ENCODE measurements around the gene CACNA2D4. TPM values are rescaled to one million over a fixed set of nuclear protein-coding genes. Genes with fewer than 3 reads are reported as not detected.

The CACNA2D4 gene
- total RNA-seq, 6 experiments from 2014 or later: 0.07 to 0.26 (median 0.23) TPM; not detected in 2

GRCh38 chr12:1935242-1935641 is 16.8 kb upstream of the CACNA2D4 start:
- no peak overlapping the region for H3K4me3 Mint-ChIP-seq
- H3K9me3 Mint-ChIP-seq: no peaks in the 10 kb centered on the region
- no peak for DNase-seq
- no peak overlapping the region for H3K27ac Mint-ChIP-seq
- no peak for TF ChIP-seq CTCF (IDR thresholded peaks at IDR 0.05)
- H3K27me3 Mint-ChIP-seq (ENCODE audit: insufficient read depth): peaks cover 7% of the 10 kb centered on the region
- peaks cover 30% of the 10 kb centered on the region for H3K4me1 Mint-ChIP-seq (ENCODE audit: low read depth)
- H3K36me3 Mint-ChIP-seq (ENCODE audit: low read depth): no peaks in the 10 kb centered on the region

GRCh38 chr12:1934831-1935230 is 16.4 kb upstream of the CACNA2D4 start:
- H3K4me3 Mint-ChIP-seq: no peak overlapping the region
- peaks cover 27% of the 10 kb centered on the region for H3K4me1 Mint-ChIP-seq (ENCODE audit: low read depth)
- TF ChIP-seq CTCF (IDR thresholded peaks at IDR 0.05): no peak
- H3K36me3 Mint-ChIP-seq (ENCODE audit: low read depth): no peaks in the 10 kb centered on the region
- DNase-seq: no peak
- peaks cover 7% of the 10 kb centered on the region for H3K27me3 Mint-ChIP-seq (ENCODE audit: insufficient read depth)
- no peaks in the 10 kb centered on the region for H3K9me3 Mint-ChIP-seq
- no peak overlapping the region for H3K27ac Mint-ChIP-seq

GRCh38 chr12:1934068-1934467 is 15.6 kb upstream of the CACNA2D4 start:
- H3K9me3 Mint-ChIP-seq: no peaks in the 10 kb centered on the region
- H3K4me3 Mint-ChIP-seq: no peak overlapping the region
- TF ChIP-seq CTCF (IDR thresholded peaks at IDR 0.05): no peak
- H3K27ac Mint-ChIP-seq: no peak overlapping the region
- peaks cover 24% of the 10 kb centered on the region for H3K4me1 Mint-ChIP-seq (ENCODE audit: low read depth)
- no peaks in the 10 kb centered on the region for H3K36me3 Mint-ChIP-seq (ENCODE audit: low read depth)
- H3K27me3 Mint-ChIP-seq (ENCODE audit: insufficient read depth): peaks cover 12% of the 10 kb centered on the region
- no peak for DNase-seq

- H3K27me3 Mint-ChIP-seq (ENCODE audit: insufficient read depth): peaks cover 17% of the 10 kb centered on the region
- no peak overlapping the region for H3K27ac Mint-ChIP-seq
- TF ChIP-seq CTCF (IDR thresholded peaks at IDR 0.05): no peak
Measured at GRCh38 chr12:1933342-1934051, 15.0 kb upstream of the CACNA2D4 start.

GRCh38 chr12:1932264-1932777 is 13.9 kb upstream of the CACNA2D4 start:
- H3K27me3 Mint-ChIP-seq (ENCODE audit: insufficient read depth): peaks cover 28% of the 10 kb centered on the region

More at GRCh38 chr12:1933342-1934051, 15.0 kb upstream of the CACNA2D4 start:
- H3K36me3 Mint-ChIP-seq (ENCODE audit: low read depth): no peaks in the 10 kb centered on the region
- no peak for DNase-seq
- H3K4me3 Mint-ChIP-seq: no peak overlapping the region
- peaks cover 24% of the 10 kb centered on the region for H3K4me1 Mint-ChIP-seq (ENCODE audit: low read depth)
- no peaks in the 10 kb centered on the region for H3K9me3 Mint-ChIP-seq

More at GRCh38 chr12:1932264-1932777, 13.9 kb upstream of the CACNA2D4 start:
- H3K9me3 Mint-ChIP-seq: no peaks in the 10 kb centered on the region
- H3K4me3 Mint-ChIP-seq: no peak overlapping the region
- H3K27ac Mint-ChIP-seq: no peak overlapping the region
- H3K4me1 Mint-ChIP-seq (ENCODE audit: low read depth): peaks cover 24% of the 10 kb centered on the region
- H3K36me3 Mint-ChIP-seq (ENCODE audit: low read depth): no peaks in the 10 kb centered on the region
- no peak for DNase-seq
- TF ChIP-seq CTCF (IDR thresholded peaks at IDR 0.05): no peak
